ENCODE data around the gene RASSF9.

RASSF9 gene

GRCh38 chr12:85823436-85824180 lies 12.6 kb downstream of the RASSF9 start:
- in situ Hi-C loops (cut with HindIII; ENCODE audit: low sequenced_read_pairs) = no loop called here

- in situ Hi-C loops (cut with HindIII; ENCODE audit: low sequenced_read_pairs) = no loop called here
Measured at GRCh38 chr12:85821759-85822158, 14.4 kb downstream of the RASSF9 start.

- in situ Hi-C loops (cut with HindIII; ENCODE audit: low sequenced_read_pairs) = no loop called here
Measured at GRCh38 chr12:85821206-85821605, 15.0 kb downstream of the RASSF9 start.

- in situ Hi-C loops (cut with HindIII; ENCODE audit: low sequenced_read_pairs) = no loop called here
Measured at GRCh38 chr12:85820101-85820500, 16.1 kb downstream of the RASSF9 start.

- in situ Hi-C loops (cut with HindIII; ENCODE audit: low sequenced_read_pairs) = no loop called here
Measured at GRCh38 chr12:85814741-85815140, 21.5 kb downstream of the RASSF9 start.

GRCh38 chr12:85814071-85814470 lies 22.1 kb downstream of the RASSF9 start:
- in situ Hi-C loops (cut with HindIII; ENCODE audit: low sequenced_read_pairs) = no loop called here

GRCh38 chr12:85809500-85809899 lies 26.7 kb downstream of the RASSF9 start:
- in situ Hi-C loops (cut with HindIII; ENCODE audit: low sequenced_read_pairs) = no loop called here

GRCh38 chr12:85807730-85808129 lies 28.5 kb downstream of the RASSF9 start:
- in situ Hi-C loops (cut with HindIII; ENCODE audit: low sequenced_read_pairs) = no loop called here

- in situ Hi-C loops (cut with HindIII; ENCODE audit: low sequenced_read_pairs) = no loop called here
Measured at GRCh38 chr12:85805654-85806053, 30.6 kb downstream of the RASSF9 start.

GRCh38 chr12:85804663-85805062 lies 31.5 kb downstream of the RASSF9 start:
- in situ Hi-C loops (cut with HindIII; ENCODE audit: low sequenced_read_pairs) = no loop called here

GRCh38 chr12:85803923-85804322 lies 32.3 kb downstream of the RASSF9 start:
- in situ Hi-C loops (cut with HindIII; ENCODE audit: low sequenced_read_pairs) = no loop called here

- in situ Hi-C loops (cut with HindIII; ENCODE audit: low sequenced_read_pairs) = no loop called here
Measured at GRCh38 chr12:85803231-85803630, 33.0 kb downstream of the RASSF9 start.

- in situ Hi-C loops (cut with HindIII; ENCODE audit: low sequenced_read_pairs) = no loop called here
Measured at GRCh38 chr12:85798122-85798521, 38.1 kb downstream of the RASSF9 start.

GRCh38 chr12:85796001-85796400 lies 40.2 kb downstream of the RASSF9 start:
- in situ Hi-C loops (cut with HindIII; ENCODE audit: low sequenced_read_pairs) = no loop called here

GRCh38 chr12:85794531-85794930 lies 41.7 kb downstream of the RASSF9 start:
- in situ Hi-C loops (cut with HindIII; ENCODE audit: low sequenced_read_pairs) = no loop called here

GRCh38 chr12:85784096-85784720 lies 52.0 kb downstream of the RASSF9 start:
- in situ Hi-C loops (cut with HindIII; ENCODE audit: low sequenced_read_pairs) = no loop called here

- in situ Hi-C loops (cut with HindIII; ENCODE audit: low sequenced_read_pairs) = no loop called here
Measured at GRCh38 chr12:85782711-85783110, 53.5 kb downstream of the RASSF9 start.

GRCh38 chr12:85781766-85782165 lies 54.4 kb downstream of the RASSF9 start:
- in situ Hi-C loops (cut with HindIII; ENCODE audit: low sequenced_read_pairs) = no loop called here

- in situ Hi-C loops (cut with HindIII; ENCODE audit: low sequenced_read_pairs) = no loop called here
Measured at GRCh38 chr12:85779768-85780167, 56.4 kb downstream of the RASSF9 start.

GRCh38 chr12:85775091-85775490 lies 61.1 kb downstream of the RASSF9 start:
- in situ Hi-C loops (cut with HindIII; ENCODE audit: low sequenced_read_pairs) = no loop called here

- in situ Hi-C loops (cut with HindIII; ENCODE audit: low sequenced_read_pairs) = no loop called here
Measured at GRCh38 chr12:85765453-85765869, 70.7 kb downstream of the RASSF9 start.

- in situ Hi-C loops (cut with HindIII; ENCODE audit: low sequenced_read_pairs) = no loop called here
Measured at GRCh38 chr12:85759623-85760022, 76.6 kb downstream of the RASSF9 start.

GRCh38 chr12:85759091-85759490 lies 77.1 kb downstream of the RASSF9 start:
- in situ Hi-C loops (cut with HindIII; ENCODE audit: low sequenced_read_pairs) = no loop called here

Measured in DLD1 (cell line).